Measurements from ENCODE around the gene TMEM179B. TPM values are rescaled to one million over a fixed set of nuclear protein-coding genes. Genes with fewer than 3 reads are reported as not detected.

TMEM179B gene, protein sequence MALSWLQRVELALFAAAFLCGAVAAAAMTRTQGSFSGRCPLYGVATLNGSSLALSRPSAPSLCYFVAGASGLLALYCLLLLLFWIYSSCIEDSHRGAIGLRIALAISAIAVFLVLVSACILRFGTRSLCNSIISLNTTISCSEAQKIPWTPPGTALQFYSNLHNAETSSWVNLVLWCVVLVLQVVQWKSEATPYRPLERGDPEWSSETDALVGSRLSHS
- 63.6 and 66.8 TPM in 2 replicates for total RNA-seq

DNA sequence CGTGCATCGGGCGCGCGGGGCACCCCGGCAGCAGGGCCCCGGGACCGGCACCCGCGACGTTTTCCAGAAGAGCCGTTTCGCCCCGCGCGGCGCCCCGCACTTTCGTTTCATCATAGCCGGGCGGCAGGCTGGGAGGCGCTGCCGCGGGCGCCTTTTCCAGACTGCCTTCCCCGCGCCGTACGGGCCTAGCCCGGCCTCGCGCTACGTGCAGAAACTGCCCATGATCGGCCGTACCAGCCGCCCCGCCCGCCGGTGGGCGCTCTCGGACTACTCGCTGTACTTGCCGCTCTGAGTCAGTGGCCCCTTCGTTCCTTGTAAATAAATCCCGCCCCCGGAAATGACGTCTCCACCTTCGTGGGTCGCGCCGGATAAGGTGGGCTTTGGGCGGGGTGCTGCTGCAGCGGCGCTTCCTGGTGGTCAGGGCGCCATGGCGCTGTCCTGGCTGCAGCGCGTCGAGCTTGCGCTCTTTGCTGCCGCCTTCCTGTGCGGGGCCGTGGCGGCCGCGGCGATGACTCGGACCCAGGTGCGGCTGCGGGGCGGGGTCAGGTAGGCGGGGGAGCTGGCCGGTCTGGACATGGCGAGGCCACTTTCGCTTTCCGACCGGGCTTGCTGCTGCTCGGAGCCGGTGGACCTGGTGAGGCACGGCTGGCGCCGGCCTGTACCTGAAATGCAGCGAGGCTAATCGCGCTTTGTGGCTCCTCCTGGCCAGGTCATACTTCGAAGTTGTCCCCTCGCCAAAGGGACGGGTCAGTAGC is at the start of gene TMEM179B:
TSS of gene TMEM179B (plus strand) at position 398 of the 755 bp plus-strand sequence. CDS start at position 428, 30 bp downstream.

DNA sequence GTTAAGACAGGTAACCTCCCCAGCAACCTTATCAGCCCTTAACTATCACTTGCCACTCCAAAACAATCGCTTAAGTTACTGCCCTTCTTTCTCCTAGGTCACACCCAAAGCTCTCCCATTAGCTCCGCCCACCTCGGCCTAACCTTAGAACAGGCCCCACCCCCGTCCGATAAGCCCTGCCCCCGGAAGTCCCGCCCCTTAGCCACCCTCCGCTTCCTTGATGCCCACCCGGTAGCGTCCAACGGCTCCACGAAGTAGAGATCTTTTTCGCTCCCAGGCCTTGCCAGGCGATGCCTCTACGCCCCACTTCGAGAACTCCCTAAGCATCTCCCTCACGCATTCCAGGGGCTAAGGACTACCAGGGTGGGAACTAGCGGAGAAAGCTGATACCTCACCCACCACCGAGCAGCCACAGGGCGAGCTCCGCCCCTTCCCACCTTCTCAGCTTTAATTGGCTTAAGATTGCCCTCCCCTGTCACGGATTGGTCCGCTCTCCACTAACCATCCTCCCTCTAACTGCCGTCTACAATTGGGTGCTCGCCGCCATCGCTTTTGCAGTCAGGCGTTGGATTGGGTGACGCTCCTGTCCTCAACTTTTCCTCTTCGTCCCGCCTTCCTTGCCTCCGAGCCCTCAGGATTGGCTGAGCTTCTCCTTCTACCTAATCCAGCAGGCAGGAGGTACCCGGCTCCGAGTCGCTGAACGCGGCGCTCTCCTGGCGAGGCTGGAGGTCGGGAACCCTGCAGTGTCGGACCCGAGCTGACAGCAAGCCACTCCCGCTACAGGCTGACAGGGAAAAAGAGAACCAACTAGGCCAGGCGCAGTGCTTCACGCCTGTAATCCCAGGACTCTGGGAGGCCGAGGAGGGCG is 33.2 kb upstream of the TMEM179B start, which contains the start of gene ZBTB3:
TSS of gene ZBTB3 (minus strand) at position 425 of the 868 bp plus-strand sequence. CDS start 496 bp downstream, outside the sequence.

DNA sequence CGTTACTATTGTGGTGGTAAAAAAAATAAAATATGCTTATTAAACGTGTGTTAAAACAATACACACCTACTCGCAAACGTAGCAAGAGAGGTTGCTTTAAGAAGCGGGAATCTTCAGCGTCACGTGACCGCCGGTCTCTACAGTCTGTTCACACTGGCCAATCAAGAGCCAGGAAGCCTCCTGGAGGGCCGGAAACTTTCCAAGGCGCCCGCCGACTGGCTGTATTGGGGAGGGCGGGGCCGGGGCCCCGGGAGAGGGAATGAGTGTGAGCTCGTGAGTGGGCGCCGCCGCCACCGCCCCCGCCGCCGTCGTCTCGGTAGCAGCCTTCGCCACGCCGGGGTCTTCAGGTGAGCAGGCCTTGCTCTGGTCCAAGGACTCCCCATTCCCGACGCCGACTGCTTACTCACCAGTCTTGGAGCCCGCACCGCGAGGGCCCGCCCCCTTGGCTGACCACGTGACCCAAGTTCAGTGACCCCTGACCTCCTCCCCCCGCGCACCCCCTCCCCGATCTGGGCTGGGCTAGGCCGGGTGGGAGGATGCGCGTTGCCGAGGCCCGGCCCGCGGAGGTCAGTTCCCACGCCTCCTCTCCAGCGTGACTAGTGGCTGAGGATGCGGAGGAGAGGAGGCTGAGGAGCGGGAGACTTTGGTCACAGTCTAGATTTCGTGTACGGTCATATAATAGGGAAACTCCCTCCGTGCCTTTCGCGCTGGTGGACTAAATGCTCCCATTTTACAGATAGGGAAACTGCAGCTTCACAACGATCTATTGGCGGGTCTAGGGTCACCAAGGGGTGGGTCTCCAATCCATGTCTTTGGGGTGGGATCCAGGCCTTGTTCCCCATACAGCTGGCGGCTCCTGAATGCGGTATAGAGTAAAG is 15.8 kb upstream of the TMEM179B start, which contains the start of gene TAF6L:
TSS of gene TAF6L (plus strand) at position 253 of the 878 bp plus-strand sequence. CDS start 4,388 bp downstream, outside the sequence.

DNA sequence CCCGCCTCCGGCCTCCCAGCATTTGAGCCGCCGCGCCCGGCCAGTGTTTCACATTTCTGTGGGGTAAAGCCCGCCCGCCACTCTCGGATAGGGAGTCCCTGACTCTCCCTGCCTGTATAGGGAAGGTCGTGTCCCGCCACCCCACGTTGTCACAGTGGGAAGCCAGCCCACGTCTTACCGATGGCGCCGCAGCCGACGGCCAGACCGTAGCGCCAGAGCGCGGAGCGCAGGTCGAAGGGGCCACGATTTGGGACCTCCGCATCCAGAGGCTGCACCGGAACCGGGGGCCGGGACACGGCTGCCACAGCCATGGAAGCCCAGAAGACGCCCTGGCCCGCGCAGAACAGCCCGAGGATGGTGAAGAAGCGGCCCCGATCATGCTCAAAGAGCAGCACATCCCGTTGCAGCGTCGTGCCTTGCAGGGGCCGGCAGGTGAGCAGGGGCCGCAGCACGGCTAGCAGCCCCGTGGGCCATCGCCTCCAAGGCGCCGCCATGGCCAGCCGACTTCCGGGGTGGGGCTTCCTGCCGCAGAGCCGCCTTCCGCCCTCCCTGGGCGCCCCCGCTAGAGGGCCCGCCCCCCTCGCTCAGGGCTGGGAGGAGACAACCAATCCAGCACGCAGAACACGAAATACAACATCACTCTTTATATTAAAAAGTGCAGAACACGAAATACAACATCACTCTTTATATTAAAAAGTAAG is 4.4 kb downstream of the TMEM179B start, which contains the start of gene TMEM223:
TSS of gene TMEM223 (minus strand) at position 506 of the 701 bp plus-strand sequence. CDS start at position 494, 12 bp downstream.

DNA sequence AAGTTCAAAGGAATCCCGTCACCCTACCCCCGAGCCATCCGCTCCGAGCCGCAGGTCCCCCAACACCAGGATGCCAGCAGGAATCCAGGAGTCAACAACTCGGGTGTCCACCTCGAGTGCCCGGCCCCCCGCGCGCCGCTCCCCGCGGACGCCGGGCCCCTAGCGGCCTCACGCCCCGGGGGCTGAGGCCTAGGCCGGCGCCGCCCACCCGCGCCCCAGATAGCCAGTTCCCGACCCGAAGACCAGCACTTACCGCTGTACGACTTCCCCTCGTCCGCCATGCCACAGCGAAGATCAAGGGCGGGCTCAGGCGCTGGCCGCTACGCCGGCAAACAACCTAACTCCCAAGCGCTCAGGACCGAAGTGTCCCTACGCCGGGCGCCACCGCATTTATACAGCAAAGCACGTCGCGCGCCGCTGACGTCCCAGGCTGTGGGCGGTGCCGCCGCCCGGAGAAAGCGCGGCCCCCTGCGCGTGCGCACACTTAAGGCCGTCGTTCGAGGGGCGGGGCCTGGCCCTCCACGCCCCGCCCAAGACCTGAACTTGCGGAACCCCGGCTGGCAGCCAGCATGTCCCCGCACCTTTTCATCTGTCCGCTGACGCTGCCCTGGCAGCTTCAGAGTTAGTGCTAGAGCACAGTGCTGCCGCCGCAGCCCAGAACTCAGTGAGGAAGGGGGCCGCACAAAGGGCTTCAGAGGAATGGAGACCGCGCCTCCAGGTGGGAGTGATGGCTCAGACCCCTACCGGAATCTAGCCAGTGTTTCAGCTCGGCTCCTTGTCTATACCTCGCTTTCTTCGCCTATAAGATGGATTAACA is 18.1 kb downstream of the TMEM179B start, which contains the start of gene NXF1:
TSS of gene NXF1 (minus strand) at position 365 of the 817 bp plus-strand sequence. CDS start at position 281, 84 bp downstream.

DNA sequence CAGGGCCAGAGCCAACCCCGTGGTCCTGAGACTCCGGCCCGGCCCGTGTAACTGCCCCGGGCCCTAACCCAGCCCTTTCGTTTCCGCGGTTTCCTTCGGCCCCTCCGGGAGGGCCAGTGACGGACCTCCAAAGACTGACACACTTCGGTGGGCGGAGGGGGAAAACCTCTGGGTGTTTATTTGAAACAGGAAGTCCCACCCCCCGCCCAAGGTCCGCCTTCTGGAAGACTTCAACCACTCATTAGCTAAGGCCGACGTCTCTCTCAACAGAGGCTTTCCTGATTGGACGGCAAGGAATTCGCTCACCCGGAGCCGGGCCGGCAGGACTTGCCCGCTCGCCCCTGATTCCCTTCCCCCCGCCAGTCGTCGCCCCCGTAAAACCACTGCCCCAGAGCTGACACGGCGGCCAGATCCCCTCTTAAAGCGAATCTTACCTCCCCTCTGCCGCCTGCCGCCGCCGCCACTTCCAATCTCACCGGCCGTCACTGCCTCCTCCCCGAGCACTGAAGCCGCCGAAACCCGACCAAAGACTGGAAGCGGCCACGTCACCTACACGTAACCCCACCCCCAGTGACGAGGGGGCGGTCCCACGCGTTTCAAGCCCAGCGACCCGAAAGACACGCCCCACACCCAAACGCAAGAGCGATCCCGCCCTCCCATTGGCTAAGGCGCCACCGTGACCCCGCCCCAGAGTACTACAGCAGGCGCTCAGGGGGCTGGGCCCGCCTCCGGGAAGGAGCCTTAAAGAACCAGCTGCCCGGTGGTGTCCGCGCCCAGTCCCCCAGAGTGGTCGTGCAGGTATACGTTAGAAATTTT is 44.5 kb downstream of the TMEM179B start, which contains the start of gene STX5:
TSS of gene STX5 (minus strand) at position 532 of the 816 bp plus-strand sequence. CDS start 808 bp downstream, outside the sequence.

DNA sequence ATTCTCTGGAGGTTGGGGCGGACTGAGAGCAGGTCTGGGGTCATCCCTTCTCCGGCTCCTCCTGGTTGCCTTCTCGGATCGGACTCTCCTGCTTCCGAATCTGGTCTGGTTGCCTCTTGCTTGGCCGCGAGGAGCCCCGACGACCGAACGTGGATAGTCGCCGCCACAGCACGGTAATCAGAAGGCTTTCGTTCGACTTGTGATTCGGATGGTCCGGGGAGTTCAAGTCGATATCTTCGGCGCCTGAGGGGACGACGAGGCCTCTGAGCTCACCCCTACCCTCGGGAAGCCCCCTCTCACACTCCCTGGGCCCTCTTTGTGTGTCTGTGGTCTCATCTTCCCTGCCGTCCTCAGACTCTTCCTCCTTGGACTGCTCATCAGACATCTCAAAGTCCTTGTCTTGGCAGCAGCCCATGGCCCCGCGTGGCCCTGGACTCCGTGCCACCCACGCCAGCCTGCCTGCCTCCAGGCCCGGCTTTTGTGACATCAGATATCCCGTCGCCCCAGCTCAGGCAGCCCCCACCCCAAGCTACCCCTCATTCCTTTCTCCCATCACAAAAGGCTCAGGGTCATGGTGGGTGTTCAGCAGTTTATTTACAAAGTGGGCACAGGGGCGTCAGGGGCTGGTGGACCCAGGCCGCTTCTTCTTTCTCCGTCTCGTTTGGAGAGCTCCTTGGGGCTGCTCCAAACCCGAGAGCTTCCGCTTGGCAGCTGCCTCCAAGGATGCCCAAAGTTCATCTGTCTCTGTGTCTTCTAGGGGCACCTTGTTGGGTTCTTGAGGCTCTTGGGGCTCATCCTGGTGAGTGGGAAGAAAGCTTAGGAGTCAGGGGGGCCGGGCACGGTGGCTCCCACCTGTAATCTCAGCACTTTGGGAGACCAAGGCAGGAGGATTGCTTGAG is 45.4 kb downstream of the TMEM179B start, which contains the start of gene TEX54:
TSS of gene TEX54 (minus strand) at position 506 of the 899 bp plus-strand sequence.

DNA sequence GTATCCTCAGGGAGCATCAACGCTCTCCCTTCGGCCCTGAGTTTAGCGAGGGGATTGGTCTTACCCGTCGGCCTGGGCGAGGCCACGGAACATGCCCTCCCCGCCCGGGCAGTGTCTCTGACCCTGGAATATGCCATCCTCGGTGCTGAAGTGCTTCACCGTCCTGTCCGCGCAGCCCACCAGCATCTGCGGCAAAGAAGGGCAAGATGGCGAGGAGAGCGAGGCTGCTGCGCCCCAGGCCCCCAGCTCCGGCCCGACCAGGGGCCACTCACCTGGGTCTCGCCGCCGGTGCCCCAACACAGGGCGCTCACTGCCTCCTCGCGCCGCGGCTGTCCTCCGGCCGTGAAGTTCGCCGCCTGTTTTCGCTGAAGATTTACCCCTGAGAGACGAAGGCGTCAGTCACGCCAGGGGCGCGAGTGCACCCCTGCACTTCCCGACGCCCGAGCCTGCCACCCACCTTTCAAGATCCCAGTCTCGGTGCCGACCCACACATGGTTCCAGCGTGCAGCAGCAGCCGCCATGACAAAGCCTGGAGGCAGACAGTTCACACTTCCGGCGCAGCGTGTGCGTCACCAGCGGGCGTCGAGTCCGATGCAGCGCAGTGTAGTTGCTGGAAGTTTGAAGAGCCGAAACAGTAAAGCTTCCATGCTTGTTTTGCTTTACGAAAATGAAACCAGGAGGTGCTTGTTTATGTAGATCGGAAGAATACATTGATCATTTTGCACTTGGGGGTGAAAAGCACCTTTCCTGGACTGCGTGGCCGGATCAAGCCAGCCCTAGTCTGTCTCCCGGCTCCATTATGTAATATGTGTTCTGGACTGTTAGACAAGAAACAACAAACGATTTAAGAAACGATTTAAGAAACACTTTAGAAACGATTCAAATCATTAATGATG is 52.1 kb downstream of the TMEM179B start, which contains the start of gene WDR74:
TSS of gene WDR74 (minus strand) at position 541 of the 896 bp plus-strand sequence. CDS start at position 521, 20 bp downstream.

Other genes with a start within 250 kb of the TMEM179B start
- gene AHNAK, start 240.6 kb upstream of the TMEM179B start, total RNA-seq = 391 and 413 TPM in 2 replicates
- 1,562 and 1,604 TPM in 2 replicates for gene EEF1G, start 213.5 kb upstream of the TMEM179B start, total RNA-seq
- gene TUT1, start 195.9 kb upstream of the TMEM179B start, total RNA-seq = 12.6 and 15.8 TPM in 2 replicates
- 155 and 164 TPM in 2 replicates for gene MTA2, start 185.5 kb upstream of the TMEM179B start, total RNA-seq
- gene EML3, start 174.6 kb upstream of the TMEM179B start, total RNA-seq = 28.5 and 30.8 TPM in 2 replicates
- gene ROM1, start 174.1 kb upstream of the TMEM179B start, total RNA-seq = 1.3 and 7.3 TPM in 2 replicates
- gene B3GAT3, start 165.4 kb upstream of the TMEM179B start, total RNA-seq = 26.6 and 34.2 TPM in 2 replicates
- gene GANAB, start 140.8 kb upstream of the TMEM179B start, total RNA-seq = 220 and 258 TPM in 2 replicates
- 28.9 and 31.1 TPM in 2 replicates for gene INTS5, start 134.1 kb upstream of the TMEM179B start, total RNA-seq
- 72.4 TPM in 2 replicates for gene C11orf98, start 122.2 kb upstream of the TMEM179B start, total RNA-seq
- 3.5 and 3.8 TPM in 2 replicates for gene CSKMT, start 122.1 kb upstream of the TMEM179B start, total RNA-seq
- gene UQCC3, start 115.7 kb upstream of the TMEM179B start, total RNA-seq = 11.8 and 15.9 TPM in 2 replicates
- 2.2 and 2.8 TPM in 2 replicates for gene LBHD1, start 115.1 kb upstream of the TMEM179B start, total RNA-seq
- 110 and 132 TPM in 2 replicates for gene UBXN1, start 108.3 kb upstream of the TMEM179B start, total RNA-seq
- gene LRRN4CL, start 97.9 kb upstream of the TMEM179B start, total RNA-seq = 0.05 TPM in 1 of 2 replicates, not detected in the other
- gene BSCL2, start 80.0 kb upstream of the TMEM179B start, total RNA-seq = 28.1 and 37.9 TPM in 2 replicates
- not detected in 2 replicates for gene GNG3, start 79.7 kb upstream of the TMEM179B start, total RNA-seq
- gene HNRNPUL2, start 59.9 kb upstream of the TMEM179B start, total RNA-seq = 8.7 and 10.3 TPM in 2 replicates
- gene TTC9C, start 58.9 kb upstream of the TMEM179B start, total RNA-seq = 28.2 and 32.2 TPM in 2 replicates
- 8.0 and 14.2 TPM in 2 replicates for gene ZBTB3, start 33.2 kb upstream of the TMEM179B start, total RNA-seq
- gene POLR2G, start 25.8 kb upstream of the TMEM179B start, total RNA-seq = 78.9 and 90.7 TPM in 2 replicates
- gene TAF6L, start 16.0 kb upstream of the TMEM179B start, total RNA-seq = 23.3 and 24.0 TPM in 2 replicates
- 25.3 and 27.1 TPM in 2 replicates for gene TMEM223, start 4.6 kb downstream of the TMEM179B start, total RNA-seq
- gene NXF1, start 18.0 kb downstream of the TMEM179B start, total RNA-seq = 36.0 and 45.9 TPM in 2 replicates
- gene STX5, start 44.6 kb downstream of the TMEM179B start, total RNA-seq = 26.4 and 28.9 TPM in 2 replicates
- not detected in 2 replicates for gene TEX54, start 45.4 kb downstream of the TMEM179B start, total RNA-seq
- 58.9 and 62.4 TPM in 2 replicates for gene WDR74, start 52.2 kb downstream of the TMEM179B start, total RNA-seq
- 156 and 171 TPM in 2 replicates for gene SLC3A2, start 93.5 kb downstream of the TMEM179B start, total RNA-seq
- 0.07 TPM in 1 of 2 replicates, not detected in the other for gene CHRM1, start 134.0 kb downstream of the TMEM179B start, total RNA-seq
- not detected in 2 replicates for gene SLC22A6, start 197.6 kb downstream of the TMEM179B start, total RNA-seq
- not detected in 2 replicates for gene SLC22A8, start 228.4 kb downstream of the TMEM179B start, total RNA-seq

All from mammary microvascular endothelial cell (primary cell).